ENCODE results near the gene LRBA.

LRBA gene

DNA sequence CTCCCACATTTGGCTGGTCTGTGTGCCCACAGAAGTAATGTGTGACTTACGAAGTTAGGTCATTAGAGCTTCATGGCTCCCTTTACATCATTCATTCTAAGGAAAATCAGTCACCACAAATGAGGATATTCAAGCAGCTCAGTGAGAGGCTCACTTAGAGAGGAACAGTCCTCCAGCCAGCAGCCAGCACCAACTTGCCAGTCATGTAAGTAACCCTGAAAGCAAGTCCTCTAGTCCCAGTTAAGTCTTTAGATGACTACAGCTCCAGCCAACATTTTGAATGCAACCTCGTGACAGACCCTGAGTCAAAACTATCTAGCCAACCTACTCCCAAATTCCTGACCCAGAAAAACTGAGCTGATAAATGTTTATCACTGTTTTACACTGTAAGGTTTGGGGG, 71.3 kb downstream of the LRBA start:
- TF ChIP-seq, protein P1, sequence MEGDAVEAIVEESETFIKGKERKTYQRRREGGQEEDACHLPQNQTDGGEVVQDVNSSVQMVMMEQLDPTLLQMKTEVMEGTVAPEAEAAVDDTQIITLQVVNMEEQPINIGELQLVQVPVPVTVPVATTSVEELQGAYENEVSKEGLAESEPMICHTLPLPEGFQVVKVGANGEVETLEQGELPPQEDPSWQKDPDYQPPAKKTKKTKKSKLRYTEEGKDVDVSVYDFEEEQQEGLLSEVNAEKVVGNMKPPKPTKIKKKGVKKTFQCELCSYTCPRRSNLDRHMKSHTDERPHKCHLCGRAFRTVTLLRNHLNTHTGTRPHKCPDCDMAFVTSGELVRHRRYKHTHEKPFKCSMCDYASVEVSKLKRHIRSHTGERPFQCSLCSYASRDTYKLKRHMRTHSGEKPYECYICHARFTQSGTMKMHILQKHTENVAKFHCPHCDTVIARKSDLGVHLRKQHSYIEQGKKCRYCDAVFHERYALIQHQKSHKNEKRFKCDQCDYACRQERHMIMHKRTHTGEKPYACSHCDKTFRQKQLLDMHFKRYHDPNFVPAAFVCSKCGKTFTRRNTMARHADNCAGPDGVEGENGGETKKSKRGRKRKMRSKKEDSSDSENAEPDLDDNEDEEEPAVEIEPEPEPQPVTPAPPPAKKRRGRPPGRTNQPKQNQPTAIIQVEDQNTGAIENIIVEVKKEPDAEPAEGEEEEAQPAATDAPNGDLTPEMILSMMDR (IDR thresholded peaks at IDR 0.05; ENCODE audit: low read length, missing control alignments) = no peak
- DNase-seq (ENCODE audit: low read depth) = no peak
- no peak overlapping the region for H3K4me3 ChIP-seq (replicated peaks; ENCODE audit: low read depth, low read length)

DNA sequence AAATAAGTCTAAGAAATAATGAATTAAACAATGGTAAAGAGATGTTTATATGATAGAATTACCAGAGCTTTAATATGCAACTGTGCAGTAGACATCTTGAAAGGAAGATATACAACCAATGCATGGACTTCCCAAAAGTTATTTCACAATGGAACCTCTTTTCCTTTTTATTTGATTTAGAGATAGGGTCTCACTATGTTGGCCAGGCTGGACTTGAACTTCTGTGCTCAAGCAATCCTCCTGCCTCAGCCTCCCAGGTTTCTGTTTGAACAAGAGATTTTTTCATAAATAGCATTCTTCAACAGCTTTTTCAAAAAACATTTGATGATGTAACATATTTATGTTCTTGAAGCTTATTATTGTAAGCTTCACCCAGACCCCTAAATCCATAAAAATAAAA, 72.0 kb downstream of the LRBA start:
- TF ChIP-seq, protein P1 (IDR thresholded peaks at IDR 0.05; ENCODE audit: low read length, missing control alignments) = no peak
- DNase-seq (ENCODE audit: low read depth) = no peak
- no peak overlapping the region for H3K4me3 ChIP-seq (replicated peaks; ENCODE audit: low read depth, low read length)

DNA sequence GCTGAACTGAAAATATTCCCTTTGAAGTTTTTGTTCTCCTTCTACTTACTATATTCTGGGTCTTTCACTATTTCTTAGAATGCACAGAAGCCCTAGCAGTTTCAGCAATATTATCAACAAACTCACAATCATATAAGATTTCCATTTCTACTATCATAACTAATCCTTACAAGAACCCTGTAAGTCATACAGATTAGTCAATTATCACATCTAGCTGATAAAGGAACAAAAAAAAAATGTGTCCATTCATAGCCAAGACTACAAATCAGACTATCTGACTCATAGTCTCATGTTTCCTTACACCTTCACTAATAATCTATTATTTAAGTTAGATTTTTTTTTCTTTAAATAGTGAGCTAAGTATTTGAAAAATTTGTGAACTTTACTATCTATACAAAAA, 72.5 kb downstream of the LRBA start:
- TF ChIP-seq, protein P1 (IDR thresholded peaks at IDR 0.05; ENCODE audit: low read length, missing control alignments) = no peak
- no peak for DNase-seq (ENCODE audit: low read depth)
- H3K4me3 ChIP-seq (replicated peaks; ENCODE audit: low read depth, low read length) = no peak overlapping the region

DNA sequence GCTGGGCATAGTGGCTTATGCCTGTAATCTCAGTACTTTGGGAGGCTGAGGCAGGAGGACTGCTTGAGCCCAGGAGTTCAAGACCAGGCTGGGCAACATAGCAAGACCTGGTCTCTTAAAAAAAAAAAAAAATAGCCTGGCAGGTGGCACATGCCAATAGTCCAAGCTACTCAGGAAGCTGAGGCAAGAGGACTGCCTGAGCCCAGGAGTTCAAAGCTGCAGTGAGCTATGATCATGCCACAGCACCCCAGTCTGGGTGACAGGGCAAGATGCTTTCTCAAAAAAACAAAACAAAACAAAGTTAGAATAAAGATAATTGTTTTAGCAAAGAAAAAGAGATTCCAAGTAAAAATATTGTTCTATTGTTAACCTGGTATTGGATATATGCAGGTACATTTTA, 75.0 kb downstream of the LRBA start:
- H3K4me3 ChIP-seq (replicated peaks; ENCODE audit: low read depth, low read length) = no peak overlapping the region
- DNase-seq (ENCODE audit: low read depth) = no peak
- TF ChIP-seq, protein P1 (IDR thresholded peaks at IDR 0.05; ENCODE audit: low read length, missing control alignments) = no peak

DNA sequence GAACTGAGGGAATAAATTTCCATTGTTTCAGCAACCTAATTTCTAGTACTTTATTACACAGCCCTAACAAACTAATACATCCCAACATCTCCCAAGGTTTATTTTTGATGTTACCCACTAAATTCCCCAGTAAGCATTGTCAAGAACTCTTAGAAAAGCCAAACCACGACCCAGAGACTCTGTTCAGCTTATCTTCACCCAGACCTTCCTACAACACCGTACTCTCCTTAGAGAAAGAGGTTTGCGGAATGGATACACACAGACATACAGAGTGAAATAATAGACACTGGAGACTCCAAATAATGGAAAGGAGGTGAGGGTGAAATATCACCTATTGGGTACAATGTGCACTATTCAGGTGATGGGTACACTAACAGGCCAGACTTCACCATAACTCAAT, 75.6 kb downstream of the LRBA start:
- TF ChIP-seq, protein P1 (IDR thresholded peaks at IDR 0.05; ENCODE audit: low read length, missing control alignments) = no peak
- no peak for DNase-seq (ENCODE audit: low read depth)
- no peak overlapping the region for H3K4me3 ChIP-seq (replicated peaks; ENCODE audit: low read depth, low read length)

DNA sequence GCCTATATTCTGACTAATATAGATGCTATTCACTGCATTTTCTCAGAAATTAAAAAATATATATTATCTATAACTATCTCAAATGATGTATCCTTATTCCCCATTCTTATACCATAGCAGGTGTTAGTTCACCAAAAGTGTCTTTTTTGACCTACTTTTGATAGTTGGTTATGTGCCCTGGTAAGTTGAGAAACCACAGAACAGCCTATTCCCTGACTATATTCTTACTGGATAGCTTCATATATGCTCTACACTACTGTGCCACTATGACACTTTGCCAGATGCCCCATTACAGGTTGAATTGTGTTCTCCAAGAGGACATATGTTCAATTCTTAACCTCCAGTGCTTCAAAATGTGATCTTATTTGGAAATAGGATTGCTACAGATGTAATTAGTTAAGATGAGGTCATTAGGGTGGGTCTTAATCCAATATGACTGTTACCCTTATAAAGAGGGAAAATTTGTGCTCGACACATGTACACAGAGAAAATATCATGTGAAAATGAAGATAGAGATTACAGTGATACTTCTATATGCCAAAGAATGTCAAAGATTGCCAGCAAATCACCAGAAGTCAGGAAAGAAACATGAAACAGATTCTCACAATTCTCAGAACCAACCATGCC, 76.1 kb downstream of the LRBA start:
- DNase-seq (ENCODE audit: low read depth) = no peak
- TF ChIP-seq, protein P1 (IDR thresholded peaks at IDR 0.05; ENCODE audit: low read length, missing control alignments) = no peak
- H3K4me3 ChIP-seq (replicated peaks; ENCODE audit: low read depth, low read length) = no peak overlapping the region

DNA sequence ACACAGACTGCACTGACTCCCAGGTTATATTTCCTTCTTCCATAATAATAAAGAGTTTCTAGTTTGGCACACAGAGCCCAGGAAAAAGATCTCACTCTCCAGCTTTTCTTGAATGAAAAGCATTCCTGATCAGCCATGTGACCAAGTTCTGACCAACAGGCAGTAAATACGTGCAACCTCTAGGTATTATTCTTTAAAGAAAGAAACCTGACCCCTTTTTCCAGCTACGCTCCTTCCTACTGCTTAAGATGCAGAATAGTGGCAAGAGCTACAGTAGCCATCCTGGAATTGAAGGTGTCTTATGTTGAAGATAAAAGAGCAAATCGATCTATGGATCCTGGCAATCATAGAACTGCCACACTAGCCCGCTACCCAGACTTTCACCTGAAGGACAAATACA, 76.7 kb downstream of the LRBA start:
- no peak overlapping the region for H3K4me3 ChIP-seq (replicated peaks; ENCODE audit: low read depth, low read length)
- no peak for DNase-seq (ENCODE audit: low read depth)
- TF ChIP-seq, protein P1 (IDR thresholded peaks at IDR 0.05; ENCODE audit: low read length, missing control alignments) = no peak

All from fibroblast of pulmonary artery (primary cell).